Activated B cell treated with CpG ODN at 0.5 μM for 24 hours (primary cell): Measurements from ENCODE around the gene VPS37B. TPM values are rescaled to one million over a fixed set of nuclear protein-coding genes. Genes with fewer than 3 reads are reported as not detected.
A peak's percentile ranks its signal among the peaks of the same experiment; 100 is the strongest.

Experiments
- ATAC-seq: fragments of 200-7000 bp; cut with Tn5 transposase; one replicate; pipeline ENCODE4 v1.10.0; 2021; ENCODE audit warnings: low read depth, mild to moderate bottlenecking, moderate library complexity
- CTCF ChIA-PET: fragments of 350-600 bp; sonication (Branson Sonifier 250); formaldehyde crosslinking; loops from one replicate; lab custom pipeline; 2021; ENCODE audit warnings: antibody characterized with exemption; lab: Charles Lee
- POLR2A ChIA-PET: fragments of 350-600 bp; sonication (Branson Sonifier 250); formaldehyde crosslinking; loops from one replicate; lab custom pipeline; 2021; ENCODE audit warnings: antibody characterized with exemption; lab: Charles Lee
- DNase-seq: peaks from one replicate; pipeline ENCODE4 v3.0.0; 2022
- H3K27ac Mint-ChIP-seq: one replicate; pipeline ENCODE4 v1.8.0; 2020; ENCODE audit warnings: mixed read lengths
- H3K27me3 Mint-ChIP-seq: one replicate; pipeline ENCODE4 v1.8.0; 2021; ENCODE audit warnings: mixed read lengths
- H3K36me3 Mint-ChIP-seq: one replicate; pipeline ENCODE4 v1.8.0; 2021; ENCODE audit warnings: low read depth, mixed read lengths
- H3K4me1 Mint-ChIP-seq: one replicate; pipeline ENCODE4 v1.8.0; 2021; ENCODE audit warnings: mixed read lengths
- H3K4me3 Mint-ChIP-seq: one replicate; pipeline ENCODE4 v1.8.0; 2020; ENCODE audit warnings: mild to moderate bottlenecking, mixed read lengths
- H3K9me3 Mint-ChIP-seq: one replicate; pipeline ENCODE4 v1.8.0; 2020; ENCODE audit warnings: mixed read lengths
- CTCF ChIP-seq: fragments of 200-600 bp; IDR thresholded peaks from one replicate; pipeline ENCODE4 v1.8.0; 2022; ENCODE audit warnings: antibody characterized with exemption, mild to moderate bottlenecking
- intact Hi-C: fragments of 100-400 bp; cut with micrococcal nuclease; formaldehyde crosslinking; loops from one replicate; pipeline ENCODE4 v1.15.1; 2024
- total RNA-seq: library from RNA; stranded (reverse); gene quantifications from 2 replicates; pipeline ENCODE4 v1.2.3, GENCODE V29; 2022

Gene VPS37B
- total RNA-seq, 1 donor from 2014 or later: 54.1 TPM

- POLR2A ChIA-PET: interaction anchor here (1.2 kb wide), 1 partner anchor 56 kb away, joined by 4 read pairs; no protein-coding TSS in a partner anchor
- Mint-ChIP-seq H3K27me3 (no peaks in the 10 kb centered on the region), H3K4me3 (no peak overlapping the region), H3K9me3 (no peaks in the 10 kb centered on the region), H3K27ac (peak overlapping the region; percentile 35), H3K4me1 (peaks cover 8% of the 10 kb centered on the region), H3K36me3 (peaks cover 51% of the 10 kb centered on the region)
- no peak for TF ChIP-seq CTCF
- CTCF ChIA-PET: interaction anchor here (1.2 kb wide), 1 partner anchor 56 kb away, joined by 3 read pairs; no protein-coding TSS in a partner anchor
- intact Hi-C loops: no loop called here
- DNase-seq (no peak), ATAC-seq (no peak)
Measured at GRCh38 chr12:122849352-122850047, 46.4 kb downstream of the VPS37B start.

DNA sequence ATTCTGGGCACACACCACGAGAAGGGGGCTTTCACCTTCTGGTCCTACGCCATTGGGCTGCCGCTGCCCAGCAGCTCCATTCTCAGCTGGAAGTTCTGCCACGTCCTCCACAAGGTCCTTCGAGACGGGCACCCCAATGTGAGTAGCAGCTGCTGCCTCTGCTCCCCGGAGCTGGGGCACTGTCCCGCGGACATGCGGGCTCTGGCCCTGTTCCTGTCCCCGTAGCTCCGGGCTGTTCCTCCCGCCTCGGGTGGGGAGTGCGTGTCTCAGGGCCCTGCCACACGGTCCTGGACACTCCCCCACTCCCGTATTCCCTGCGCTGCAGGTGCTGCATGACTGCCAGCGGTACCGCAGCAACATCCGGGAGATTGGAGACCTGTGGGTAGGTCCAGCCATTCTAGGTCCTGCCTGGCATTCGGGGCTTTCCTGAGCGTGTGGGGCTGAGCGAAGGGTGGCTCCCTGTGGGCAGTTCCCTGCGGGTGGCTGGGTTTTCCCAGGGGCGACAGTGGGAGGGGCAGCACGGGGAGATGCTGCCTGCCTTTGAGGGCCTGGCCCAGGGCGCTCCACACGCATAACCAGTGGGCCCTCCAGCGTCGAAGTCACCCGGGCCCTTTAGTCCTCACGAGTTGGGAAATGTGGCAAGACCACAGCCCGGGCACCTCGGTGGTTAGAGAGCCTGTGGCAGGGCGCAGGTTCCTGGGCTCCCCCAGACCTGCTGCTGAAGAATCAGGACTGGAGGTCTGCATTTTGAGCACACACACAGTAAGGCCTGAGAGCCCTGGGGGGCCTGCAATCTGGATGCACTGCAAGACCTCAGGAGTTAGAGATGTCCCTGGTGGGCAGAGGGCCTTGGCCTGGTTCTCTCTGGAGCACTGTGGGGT, 47.2 kb downstream of the VPS37B start:
- intact Hi-C loops: no loop called here
- TF ChIP-seq CTCF: no peak
- H3K4me1 Mint-ChIP-seq: peaks cover 13% of the 10 kb centered on the region
- no peaks in the 10 kb centered on the region for H3K9me3 Mint-ChIP-seq
- H3K27me3 Mint-ChIP-seq: no peaks in the 10 kb centered on the region
- no peak overlapping the region for H3K27ac Mint-ChIP-seq
- no peak overlapping the region for H3K4me3 Mint-ChIP-seq
- DNase-seq (no peak), ATAC-seq (no peak)
- ChIA-PET CTCF (interaction anchor here (1.2 kb wide), 1 partner anchor 55 kb away, joined by 3 read pairs; no protein-coding TSS in a partner anchor), POLR2A (interaction anchor here (0.6 to 1.2 kb wide), 2 partner anchors 55 to 117 kb away, joined by 4 to 8 read pairs; partner anchors contain the start of gene ABCB9)
- H3K36me3 Mint-ChIP-seq: peaks cover 45% of the 10 kb centered on the region

- ATAC-seq: no peak
- POLR2A ChIA-PET: interaction anchor here (0.6 to 1.2 kb wide), 2 partner anchors 39 to 118 kb away, joined by 4 to 8 read pairs; partner anchors contain the start of gene ABCB9
- Mint-ChIP-seq H3K9me3 (no peaks in the 10 kb centered on the region), H3K4me1 (peaks cover 20% of the 10 kb centered on the region), H3K27ac (no peak overlapping the region), H3K4me3 (no peak overlapping the region), H3K36me3 (peaks cover 45% of the 10 kb centered on the region), H3K27me3 (no peaks in the 10 kb centered on the region)
- no peak for DNase-seq
- CTCF ChIA-PET: no interaction called here
- no peak for TF ChIP-seq CTCF
- intact Hi-C loops: no loop called here
Measured at GRCh38 chr12:122847921-122848421, 48.0 kb downstream of the VPS37B start.

DNA sequence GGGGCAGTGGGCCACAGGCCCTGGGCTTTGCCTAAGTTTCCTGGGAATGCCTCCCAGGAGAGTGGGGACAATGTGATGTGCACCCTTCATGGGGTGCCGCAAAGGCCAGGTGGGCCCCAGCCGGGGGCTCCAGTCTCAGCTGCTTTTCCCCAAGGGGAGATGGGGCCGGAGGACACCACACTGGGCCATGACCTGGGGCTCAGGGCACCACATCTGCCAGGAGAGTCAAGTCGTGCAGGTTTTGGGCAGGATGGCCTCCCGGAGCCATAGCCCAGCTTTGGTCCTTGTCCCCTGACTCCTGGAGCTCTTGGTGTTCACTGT, 48.4 kb downstream of the VPS37B start:
- Mint-ChIP-seq H3K27ac (no peak overlapping the region), H3K27me3 (no peaks in the 10 kb centered on the region), H3K9me3 (no peaks in the 10 kb centered on the region), H3K36me3 (peaks cover 43% of the 10 kb centered on the region), H3K4me1 (peaks cover 24% of the 10 kb centered on the region), H3K4me3 (no peak overlapping the region)
- intact Hi-C loops: no loop called here
- ChIA-PET POLR2A (interaction anchor here (1.2 to 2.5 kb wide), 2 partner anchors 11 to 39 kb away, joined by 4 to 9 read pairs; no protein-coding TSS in a partner anchor), CTCF (no interaction called here)
- TF ChIP-seq CTCF: no peak
- DNase-seq (no peak), ATAC-seq (no peak)
